HL-60 (cell line): ENCODE results near the gene IGFLR1.

Source experiments
- DNase-seq, 2 experiments: peaks; one replicate each; pipeline ENCODE4 v3.0.0-alpha.2; 2010 to 2020; ENCODE audit warnings: low read depth in 1 of 2, low spot score in 1 of 2
- H3K27ac ChIP-seq: fragments of 250-450 bp; sonication (Bioruptor Pico); replicated peaks from 2 replicates; pipeline ENCODE4 v1.5.1; 2020; ENCODE audit warnings: mild to moderate bottlenecking, moderate library complexity
- H3K27me3 ChIP-seq: fragments of 250-450 bp; sonication (Bioruptor Pico); 2 replicates; pipeline ENCODE4 v1.5.1; 2021; ENCODE audit warnings: mild to moderate bottlenecking, moderate library complexity; ENCODE audit not compliant: insufficient read depth, poor library complexity, severe bottlenecking
- H3K4me3 ChIP-seq: replicated peaks from 2 replicates; pipeline ENCODE4 v1.5.1; 2011; ENCODE audit warnings: mild to moderate bottlenecking, control low read depth, low read length; ENCODE audit not compliant: insufficient read depth
- GABPA ChIP-seq: IDR thresholded peaks from 2 replicates; pipeline ENCODE4 v1.6.1; 2012; ENCODE audit warnings: low read depth
- POLR2AphosphoS5 ChIP-seq: IDR thresholded peaks from 2 replicates; pipeline ENCODE4 v1.6.1; 2012; ENCODE audit warnings: low read depth
- SPI1 ChIP-seq: IDR thresholded peaks from 2 replicates; pipeline ENCODE4 v1.6.1; 2012; ENCODE audit warnings: low read depth, mild to moderate bottlenecking, borderline replicate concordance
- TF ChIP-seq, protein P1 (sequence below): IDR thresholded peaks from one replicate; pipeline ENCODE4 v1.5.1; 2011; ENCODE audit warnings: low read length, control low read depth, inconsistent platforms; ENCODE audit not compliant: insufficient read depth
- TF ChIP-seq, protein P2 (sequence below): IDR thresholded peaks from 2 replicates; pipeline ENCODE4 v1.6.1; 2012; ENCODE audit warnings: low read depth; ENCODE audit not compliant: insufficient replicate concordance

The IGFLR1 gene

DNA sequence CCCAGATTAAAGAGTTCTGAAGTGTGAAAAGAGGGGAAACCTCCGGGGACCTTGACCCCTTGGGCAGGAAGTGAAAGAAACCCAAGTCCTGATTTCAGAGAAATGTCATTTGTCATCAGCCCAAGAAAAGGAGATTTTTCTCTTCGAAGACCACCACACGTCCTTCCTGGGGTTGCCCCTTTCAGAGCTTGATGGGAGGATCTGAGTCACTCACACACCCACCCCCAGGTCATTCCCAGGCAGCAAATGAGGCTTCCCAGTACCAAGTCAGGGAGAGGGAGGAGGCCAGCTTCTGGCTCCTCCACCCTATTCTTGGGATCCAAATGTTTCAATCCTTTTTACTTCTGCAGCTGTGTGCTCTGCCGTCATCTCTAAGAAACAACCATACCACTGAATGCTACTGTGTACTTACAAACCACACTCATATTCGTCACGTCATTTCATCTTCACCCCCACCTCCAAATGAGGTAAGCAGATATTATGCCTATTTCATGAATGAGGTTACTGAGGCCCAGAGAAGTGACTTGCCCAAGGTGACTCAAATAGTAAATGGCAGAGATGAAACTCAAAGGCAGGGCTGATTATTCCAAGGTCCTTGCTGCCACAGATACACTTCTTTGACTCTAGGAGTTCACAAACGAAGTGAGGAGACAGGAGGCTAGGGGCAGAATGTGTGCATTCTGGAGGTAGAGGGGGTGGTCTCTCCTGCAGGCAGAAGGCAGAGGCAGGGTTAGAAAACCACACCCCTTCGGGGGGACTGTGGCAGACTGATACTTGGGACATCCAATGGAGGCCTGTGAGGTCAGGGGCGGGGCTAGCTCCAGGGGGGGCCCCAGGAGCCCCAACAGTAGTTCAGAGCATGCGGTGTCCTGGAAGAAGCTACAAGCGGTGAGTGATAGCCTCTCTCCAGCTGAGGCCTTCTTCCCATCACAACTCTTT, 29.4 kb downstream of the IGFLR1 start:
- no peak for DNase-seq
- H3K27me3 ChIP-seq = no peaks in the 10 kb centered on the region
- TF ChIP-seq, protein P1, sequence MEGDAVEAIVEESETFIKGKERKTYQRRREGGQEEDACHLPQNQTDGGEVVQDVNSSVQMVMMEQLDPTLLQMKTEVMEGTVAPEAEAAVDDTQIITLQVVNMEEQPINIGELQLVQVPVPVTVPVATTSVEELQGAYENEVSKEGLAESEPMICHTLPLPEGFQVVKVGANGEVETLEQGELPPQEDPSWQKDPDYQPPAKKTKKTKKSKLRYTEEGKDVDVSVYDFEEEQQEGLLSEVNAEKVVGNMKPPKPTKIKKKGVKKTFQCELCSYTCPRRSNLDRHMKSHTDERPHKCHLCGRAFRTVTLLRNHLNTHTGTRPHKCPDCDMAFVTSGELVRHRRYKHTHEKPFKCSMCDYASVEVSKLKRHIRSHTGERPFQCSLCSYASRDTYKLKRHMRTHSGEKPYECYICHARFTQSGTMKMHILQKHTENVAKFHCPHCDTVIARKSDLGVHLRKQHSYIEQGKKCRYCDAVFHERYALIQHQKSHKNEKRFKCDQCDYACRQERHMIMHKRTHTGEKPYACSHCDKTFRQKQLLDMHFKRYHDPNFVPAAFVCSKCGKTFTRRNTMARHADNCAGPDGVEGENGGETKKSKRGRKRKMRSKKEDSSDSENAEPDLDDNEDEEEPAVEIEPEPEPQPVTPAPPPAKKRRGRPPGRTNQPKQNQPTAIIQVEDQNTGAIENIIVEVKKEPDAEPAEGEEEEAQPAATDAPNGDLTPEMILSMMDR = no peak
- TF ChIP-seq, protein P2, sequence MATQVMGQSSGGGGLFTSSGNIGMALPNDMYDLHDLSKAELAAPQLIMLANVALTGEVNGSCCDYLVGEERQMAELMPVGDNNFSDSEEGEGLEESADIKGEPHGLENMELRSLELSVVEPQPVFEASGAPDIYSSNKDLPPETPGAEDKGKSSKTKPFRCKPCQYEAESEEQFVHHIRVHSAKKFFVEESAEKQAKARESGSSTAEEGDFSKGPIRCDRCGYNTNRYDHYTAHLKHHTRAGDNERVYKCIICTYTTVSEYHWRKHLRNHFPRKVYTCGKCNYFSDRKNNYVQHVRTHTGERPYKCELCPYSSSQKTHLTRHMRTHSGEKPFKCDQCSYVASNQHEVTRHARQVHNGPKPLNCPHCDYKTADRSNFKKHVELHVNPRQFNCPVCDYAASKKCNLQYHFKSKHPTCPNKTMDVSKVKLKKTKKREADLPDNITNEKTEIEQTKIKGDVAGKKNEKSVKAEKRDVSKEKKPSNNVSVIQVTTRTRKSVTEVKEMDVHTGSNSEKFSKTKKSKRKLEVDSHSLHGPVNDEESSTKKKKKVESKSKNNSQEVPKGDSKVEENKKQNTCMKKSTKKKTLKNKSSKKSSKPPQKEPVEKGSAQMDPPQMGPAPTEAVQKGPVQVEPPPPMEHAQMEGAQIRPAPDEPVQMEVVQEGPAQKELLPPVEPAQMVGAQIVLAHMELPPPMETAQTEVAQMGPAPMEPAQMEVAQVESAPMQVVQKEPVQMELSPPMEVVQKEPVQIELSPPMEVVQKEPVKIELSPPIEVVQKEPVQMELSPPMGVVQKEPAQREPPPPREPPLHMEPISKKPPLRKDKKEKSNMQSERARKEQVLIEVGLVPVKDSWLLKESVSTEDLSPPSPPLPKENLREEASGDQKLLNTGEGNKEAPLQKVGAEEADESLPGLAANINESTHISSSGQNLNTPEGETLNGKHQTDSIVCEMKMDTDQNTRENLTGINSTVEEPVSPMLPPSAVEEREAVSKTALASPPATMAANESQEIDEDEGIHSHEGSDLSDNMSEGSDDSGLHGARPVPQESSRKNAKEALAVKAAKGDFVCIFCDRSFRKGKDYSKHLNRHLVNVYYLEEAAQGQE = no peak
- TF ChIP-seq SPI1 (no peak), POLR2AphosphoS5 (no peak), GABPA (no peak)
- H3K27ac ChIP-seq = no peak overlapping the region
- no peak overlapping the region for H3K4me3 ChIP-seq

DNA sequence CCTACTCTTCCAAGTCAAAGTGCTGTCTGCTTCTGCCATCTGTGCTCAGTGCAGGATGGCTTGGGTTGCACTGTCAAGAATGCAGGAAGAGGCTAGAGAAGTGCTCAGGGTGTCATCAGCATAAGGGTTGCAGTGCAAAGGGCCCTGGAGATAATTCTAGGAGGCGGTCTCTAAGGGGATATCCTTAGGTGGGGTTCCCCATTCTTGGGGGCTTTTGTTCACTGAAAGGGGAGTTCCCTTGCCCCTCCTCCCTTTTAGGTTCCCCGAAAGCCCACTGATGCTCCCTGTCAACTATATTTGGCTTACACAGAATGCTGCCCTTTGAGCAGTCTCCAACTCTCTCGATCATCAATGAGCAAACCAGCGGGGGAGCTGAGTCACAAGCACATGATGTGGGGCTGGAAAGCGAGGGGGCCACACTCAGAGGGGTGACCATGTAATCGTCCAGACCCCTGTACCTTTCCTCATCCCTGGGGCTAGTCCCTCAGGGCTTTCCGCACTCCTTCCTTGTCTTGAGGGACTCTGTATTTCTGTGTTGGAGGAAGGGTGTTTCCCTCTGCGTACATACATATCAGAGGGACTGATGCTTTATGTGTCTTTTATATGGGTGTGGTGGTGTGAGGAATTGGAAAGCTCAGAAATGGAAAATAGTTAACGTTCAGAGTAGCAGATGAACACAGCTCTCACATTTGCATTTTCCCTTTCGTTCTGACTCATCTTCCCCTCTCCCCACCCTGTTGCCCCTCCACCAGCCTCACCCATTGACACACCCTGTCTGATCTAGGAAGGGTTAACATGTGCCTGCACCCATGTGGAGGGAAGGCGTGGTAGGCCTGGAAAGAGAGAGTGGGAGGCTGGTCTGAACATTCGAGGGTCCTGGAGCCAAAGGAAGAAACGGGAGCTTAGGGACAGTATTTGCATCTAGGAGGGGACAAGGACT, 31.2 kb downstream of the IGFLR1 start:
- no peak overlapping the region for H3K4me3 ChIP-seq
- TF ChIP-seq SPI1 = no peak
- TF ChIP-seq, protein P1 = no peak
- no peak for TF ChIP-seq GABPA
- TF ChIP-seq POLR2AphosphoS5 = no peak
- TF ChIP-seq, protein P2 = no peak
- no peak for DNase-seq
- no peaks in the 10 kb centered on the region for H3K27me3 ChIP-seq
- H3K27ac ChIP-seq = no peak overlapping the region

DNA sequence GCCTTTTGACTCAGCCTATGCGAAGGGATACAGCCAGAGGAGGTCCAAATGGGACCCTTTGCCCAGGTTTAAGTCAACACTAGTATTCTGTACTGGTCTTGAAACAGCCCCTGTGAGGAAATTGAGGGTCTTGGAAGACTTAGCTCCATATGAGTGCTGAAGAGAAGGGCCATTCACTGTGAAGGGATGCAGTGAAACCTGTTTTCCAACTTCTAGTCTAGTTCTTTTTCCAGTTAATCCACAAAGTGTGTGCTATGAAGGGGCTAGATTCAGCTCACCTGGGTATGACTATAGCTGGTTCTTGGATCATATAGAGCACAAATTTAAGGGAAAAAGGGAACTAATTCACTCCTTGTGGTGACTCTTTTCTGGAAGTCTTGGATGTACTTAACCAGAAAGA, 33.9 kb downstream of the IGFLR1 start:
- TF ChIP-seq, protein P2 = no peak
- TF ChIP-seq POLR2AphosphoS5 = no peak
- H3K27me3 ChIP-seq = no peaks in the 10 kb centered on the region

More for the DNA sequence above, 33.9 kb downstream of the IGFLR1 start:
- Histone ChIP-seq H3K27ac (no peak overlapping the region), H3K4me3 (no peak overlapping the region)
- DNase-seq = no peak
